Glomerular visceral epithelial cell (primary cell): ENCODE data around the gene RBM17.
"Not testable (repeated sequence)": the region's sequence is repeated elsewhere in the genome, so short reads cannot be mapped to it uniquely, and the experiment has no call there.

ENCODE experiments used
- DNase-seq: peaks from one replicate; pipeline ENCODE4 v3.0.0-alpha.2; 2016; ENCODE audit errors: extremely low spot score

The RBM17 gene

GRCh38 chr10:6112893-6113292 lies 24.1 kb downstream of the RBM17 start:
- no peak for DNase-seq

DNA sequence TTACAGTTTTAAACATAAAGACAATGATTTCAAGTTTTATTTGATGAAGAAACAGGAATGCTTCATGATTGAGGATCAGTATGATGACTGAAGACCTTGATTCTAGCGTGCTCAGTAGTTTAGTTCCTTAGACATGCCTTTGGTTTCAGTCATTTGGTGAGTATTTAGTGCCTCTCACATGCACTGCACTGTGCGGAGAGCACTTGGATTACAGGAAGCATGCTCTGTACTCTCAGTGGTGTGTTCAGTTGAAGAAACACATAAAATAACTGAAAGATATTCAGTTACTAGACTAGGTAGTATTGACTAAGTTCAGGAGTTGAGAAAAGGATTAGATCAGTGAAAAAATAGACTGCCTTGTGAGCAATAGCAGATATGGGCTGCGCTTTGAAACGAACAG lies 25.5 kb downstream of the RBM17 start:
- DNase-seq: no peak

DNA sequence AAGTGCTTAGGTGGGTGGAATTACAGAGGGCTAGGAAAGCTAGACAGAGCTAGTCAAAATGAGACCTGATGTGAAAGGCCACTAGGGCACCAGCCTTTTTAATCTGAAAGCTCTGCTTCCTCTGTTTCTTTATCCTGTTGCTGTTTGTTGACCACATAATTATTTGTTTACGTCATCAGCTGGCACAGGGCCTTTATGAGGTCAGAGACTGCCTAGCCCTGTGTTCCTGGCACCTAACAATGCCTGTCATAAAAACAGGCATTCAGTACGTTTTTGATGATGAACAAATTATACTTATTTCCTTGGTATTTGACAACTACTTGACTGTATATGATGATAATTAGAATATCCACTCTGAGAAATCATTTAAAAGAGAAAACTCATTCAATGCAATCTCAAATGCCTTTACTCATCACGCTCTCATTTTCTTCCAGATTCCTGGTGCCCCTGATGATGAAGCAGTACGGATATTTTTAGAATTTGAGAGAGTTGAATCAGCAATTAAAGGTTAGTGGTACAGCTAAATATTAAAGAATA lies 26.0 kb downstream of the RBM17 start:
- DNase-seq: peak; percentile 22

- DNase-seq: no peak
Measured at GRCh38 chr10:6115411-6115810, 26.6 kb downstream of the RBM17 start.

- no peak for DNase-seq
Measured at GRCh38 chr10:6115824-6116350, 27.1 kb downstream of the RBM17 start.

- DNase-seq: no peak
Measured at GRCh38 chr10:6116806-6117205, 28.0 kb downstream of the RBM17 start.

DNA sequence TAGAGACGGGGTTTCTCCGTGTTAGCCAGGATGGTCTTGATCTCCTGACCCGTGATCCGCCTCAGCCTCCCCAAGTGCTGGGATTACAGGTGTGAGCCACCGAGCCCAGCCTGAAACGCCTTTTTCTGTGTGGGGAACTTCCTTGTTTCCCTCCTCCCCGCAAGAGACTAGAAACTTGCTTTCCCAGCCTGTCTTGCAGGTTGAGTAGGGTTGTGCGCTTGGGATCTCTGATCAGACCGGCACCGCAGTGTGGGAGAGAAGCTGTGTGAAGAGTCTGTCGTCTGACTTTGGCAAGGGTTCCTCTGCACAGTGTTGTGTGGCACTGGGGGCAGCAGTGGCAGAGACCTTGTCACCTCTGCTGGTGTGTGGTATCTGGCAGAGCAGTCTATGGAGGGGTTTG lies 28.9 kb downstream of the RBM17 start:
- DNase-seq: no peak

DNA sequence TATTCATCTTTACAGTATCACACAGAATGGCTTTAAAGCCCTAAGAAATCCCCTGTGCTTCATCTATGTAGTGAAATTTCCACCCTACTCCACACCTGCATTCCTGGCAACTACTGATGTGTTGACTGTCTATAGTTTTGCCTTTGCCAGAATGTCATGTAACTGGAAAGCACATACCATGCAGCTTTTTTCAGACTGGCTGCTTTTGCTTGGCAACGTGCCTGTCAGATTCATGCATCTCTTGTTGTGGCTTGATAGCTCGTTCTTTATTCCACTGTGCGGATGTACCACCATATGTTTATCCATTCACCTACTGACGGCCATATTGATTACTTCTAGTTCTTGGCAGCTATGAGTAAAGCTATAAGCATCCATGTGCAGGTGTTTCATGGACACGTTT lies 30.6 kb downstream of the RBM17 start:
- peak; percentile 70 for DNase-seq

GRCh38 chr10:6119962-6120361 lies 31.1 kb downstream of the RBM17 start:
- DNase-seq: no peak

- no peak for DNase-seq
Measured at GRCh38 chr10:6120691-6121090, 31.9 kb downstream of the RBM17 start.

DNA sequence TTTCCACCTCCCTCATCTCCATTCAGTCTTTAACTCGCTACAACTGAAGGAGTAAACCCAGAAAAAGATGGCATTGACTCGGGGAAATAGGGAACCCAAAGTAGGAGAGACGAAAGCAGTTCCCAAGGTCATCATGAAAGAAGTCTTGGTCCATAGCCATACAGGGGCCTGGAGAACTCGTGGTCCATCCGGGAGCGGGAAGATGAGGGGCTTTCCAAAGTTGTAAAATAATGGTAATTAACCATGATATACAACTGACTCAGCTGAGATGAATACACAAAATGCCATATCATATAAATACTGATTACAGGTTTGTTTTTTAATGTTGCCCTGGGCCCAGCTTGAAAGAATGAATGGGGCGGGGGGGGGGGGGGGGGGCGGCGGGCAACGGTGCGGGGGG lies 32.3 kb downstream of the RBM17 start:
- DNase-seq: no peak

GRCh38 chr10:6123532-6123931 lies 34.7 kb downstream of the RBM17 start:
- DNase-seq: no peak

DNA sequence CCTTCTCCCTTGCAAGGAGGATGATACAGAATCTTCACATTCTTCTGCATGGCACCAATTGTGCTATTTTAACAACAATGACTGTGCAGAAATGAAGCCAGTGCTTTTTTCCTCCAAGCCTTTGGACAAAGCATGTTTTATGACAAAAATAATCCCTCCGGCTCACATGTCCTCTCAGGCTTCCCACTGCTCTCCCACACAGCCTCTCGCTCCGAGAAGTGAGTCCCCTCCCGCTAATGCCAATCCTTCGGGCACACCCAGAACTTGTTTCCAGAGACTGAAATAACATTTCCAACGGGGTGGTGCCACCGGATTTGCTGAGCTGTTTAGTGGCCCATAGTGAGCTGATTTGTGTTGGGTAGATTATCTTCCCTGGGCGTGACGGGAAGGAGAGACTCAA lies 35.8 kb downstream of the RBM17 start:
- DNase-seq: no peak

DNA sequence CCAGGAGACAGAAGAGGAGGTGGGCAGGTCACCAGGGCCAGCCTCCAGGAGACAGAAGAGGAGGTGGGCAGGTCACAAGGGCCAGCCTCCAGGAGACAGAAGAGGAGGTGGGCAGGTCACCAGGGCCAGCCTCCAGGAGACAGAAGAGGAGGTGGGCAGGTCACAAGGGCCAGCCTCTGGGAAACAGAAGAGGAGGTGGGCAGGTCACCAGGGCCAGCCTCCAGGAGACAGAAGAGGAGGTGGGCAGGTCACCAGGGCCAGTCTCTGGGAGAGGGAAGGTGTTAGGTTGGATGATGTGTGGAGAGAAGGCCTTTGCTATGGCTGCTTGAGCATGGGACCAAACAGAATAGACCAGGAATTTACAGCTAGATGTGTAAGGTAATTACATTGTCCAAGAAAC lies 38.6 kb downstream of the RBM17 start:
- not testable (repeated sequence) for DNase-seq

DNA sequence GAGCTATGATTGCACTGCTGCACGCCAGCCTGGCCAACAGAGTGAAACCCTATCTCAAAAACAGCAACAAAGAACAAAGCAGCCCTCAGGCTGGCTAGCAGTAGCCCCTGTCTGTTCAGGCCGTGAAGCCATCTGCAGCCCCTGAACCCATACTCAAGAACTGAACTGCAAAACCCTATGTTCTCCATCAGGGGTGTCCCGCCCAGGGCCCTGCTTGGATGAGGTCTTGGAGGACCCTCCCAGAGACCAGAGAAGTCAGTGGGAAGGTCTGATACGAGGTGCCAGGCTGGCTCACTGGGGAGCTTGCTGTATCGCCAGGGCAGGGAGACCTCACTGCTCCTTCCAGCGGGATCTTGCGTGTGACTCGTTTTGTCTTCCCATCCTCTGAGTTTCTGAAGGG lies 39.3 kb downstream of the RBM17 start:
- DNase-seq: no peak

DNA sequence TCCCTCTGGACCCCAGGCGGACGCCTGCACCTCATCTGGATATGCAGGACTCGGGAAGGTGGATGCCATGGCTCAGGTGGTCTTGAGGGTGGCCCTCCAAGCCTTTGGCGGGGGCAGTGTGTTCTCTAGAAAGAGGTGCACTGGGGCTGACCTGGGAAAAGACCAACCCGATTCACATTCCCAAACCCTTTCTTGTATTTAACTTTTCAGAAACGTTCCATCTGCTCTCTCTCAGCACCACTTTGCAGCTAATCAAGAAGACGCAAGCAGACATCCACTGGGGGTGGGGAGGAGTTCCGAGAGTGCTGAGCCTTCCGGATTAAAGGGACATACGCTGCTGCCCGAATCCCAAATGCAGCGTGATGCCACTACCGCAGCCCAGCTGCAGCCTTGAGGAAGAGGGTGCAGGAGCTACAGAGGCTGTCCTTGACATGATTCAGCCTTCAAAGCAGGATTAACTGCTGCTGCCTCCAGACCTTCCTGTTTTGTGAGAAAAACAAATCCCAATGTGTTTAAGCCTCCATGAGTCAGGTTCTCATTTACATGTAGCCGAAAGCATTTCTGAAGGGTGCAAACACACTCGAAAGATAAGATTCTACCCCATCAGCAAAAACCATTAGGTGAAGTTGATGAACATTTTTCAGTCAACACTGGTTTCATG lies 39.9 kb downstream of the RBM17 start:
- no peak for DNase-seq

GRCh38 chr10:6130848-6131470 lies 42.1 kb downstream of the RBM17 start:
- DNase-seq: no peak

DNA sequence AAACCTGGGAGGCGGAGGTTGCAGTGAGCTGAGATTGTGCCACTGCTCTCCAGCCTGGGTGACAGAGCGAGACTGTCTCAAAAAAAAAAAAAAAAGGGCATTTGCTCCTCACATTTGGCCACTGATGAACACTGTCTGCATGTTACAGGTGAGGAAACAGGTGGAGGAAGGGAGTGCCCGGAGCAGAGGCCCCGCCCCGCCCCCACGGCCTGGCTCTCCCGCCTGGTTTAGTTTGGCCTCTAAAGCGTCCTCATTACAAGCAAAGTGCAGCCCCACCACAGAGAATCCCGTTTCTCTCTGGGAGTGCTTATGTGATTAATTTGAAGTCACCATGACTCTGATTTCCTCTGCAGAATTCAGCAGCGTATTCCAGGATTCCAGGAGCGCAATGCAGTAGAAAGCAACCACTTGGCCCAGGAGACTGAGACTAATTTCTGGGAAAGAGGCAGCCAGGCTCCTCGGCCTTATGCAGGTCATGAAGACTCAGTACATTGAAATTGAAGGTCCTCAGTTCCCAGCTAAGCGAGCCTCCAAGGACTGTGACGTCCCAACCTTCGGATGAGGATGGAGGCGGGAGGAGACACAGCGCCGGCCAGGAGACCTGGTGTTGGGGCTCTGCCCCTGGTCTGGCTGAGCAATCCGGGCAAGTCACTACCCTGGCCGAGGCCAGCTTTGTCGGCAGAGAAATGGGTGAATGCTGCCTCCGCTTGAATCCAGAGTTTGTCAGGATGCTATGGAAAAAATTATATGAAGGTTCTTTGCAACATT lies 44.7 kb downstream of the RBM17 start:
- no peak for DNase-seq

DNA sequence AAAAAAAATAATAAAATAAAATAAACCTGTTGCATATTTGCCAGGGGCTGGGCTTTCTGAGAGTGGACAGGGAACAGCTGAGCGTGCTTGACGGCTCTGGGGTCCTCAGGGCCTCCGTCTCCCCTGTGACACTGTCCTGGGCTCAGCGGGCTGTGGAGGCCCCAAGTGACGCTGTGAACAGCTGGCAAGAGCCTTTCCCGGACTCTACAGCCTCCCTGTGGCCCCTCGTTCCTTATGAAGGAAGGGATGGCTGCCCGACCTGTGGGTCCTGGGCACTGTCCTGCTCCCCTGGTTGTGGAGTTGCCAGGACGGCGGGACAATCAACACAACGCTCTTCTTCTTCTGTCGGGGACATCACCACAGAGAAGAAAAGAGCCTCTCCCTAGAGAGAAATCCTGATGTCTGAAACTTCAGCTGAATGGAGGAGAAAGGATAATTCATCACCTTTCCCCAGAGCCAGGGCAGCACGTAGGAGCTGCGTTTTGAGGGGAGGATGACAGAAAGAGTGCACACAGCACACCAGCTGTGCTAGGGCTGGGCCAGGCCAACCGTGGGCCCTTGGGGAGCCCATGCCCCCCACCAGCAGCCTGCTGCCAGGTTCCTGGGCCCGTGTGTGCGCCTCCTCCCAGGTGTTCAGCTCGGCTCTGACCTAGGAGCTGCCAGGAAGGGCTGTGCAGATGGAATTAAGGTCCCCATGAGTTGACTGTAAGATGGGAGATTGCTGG lies 45.4 kb downstream of the RBM17 start:
- no peak for DNase-seq

- DNase-seq: no peak
Measured at GRCh38 chr10:6135039-6135438, 46.2 kb downstream of the RBM17 start.

- DNase-seq: no peak
Measured at GRCh38 chr10:6135589-6136168, 46.8 kb downstream of the RBM17 start.
